ENCODE measurements around the gene CBY2.

CBY2 gene

GRCh38 chr13:45702869-45703391 is 810 bp downstream of the CBY2 start:
- no peak for DNase-seq (ENCODE audit: low read depth)

- no peak for DNase-seq (ENCODE audit: low read depth)
Measured at GRCh38 chr13:45704211-45704739, 2.2 kb downstream of the CBY2 start.

- DNase-seq (ENCODE audit: low read depth), result no peak
Measured at GRCh38 chr13:45704854-45705695, 3.0 kb downstream of the CBY2 start.

GRCh38 chr13:45705918-45706317 is 3.8 kb downstream of the CBY2 start:
- no peak for DNase-seq (ENCODE audit: low read depth)

GRCh38 chr13:45707516-45708100 is 5.5 kb downstream of the CBY2 start:
- DNase-seq (ENCODE audit: low read depth), result no peak

GRCh38 chr13:45711951-45712350 is 9.8 kb downstream of the CBY2 start:
- DNase-seq (ENCODE audit: low read depth), result no peak

GRCh38 chr13:45713106-45713690 is 11.1 kb downstream of the CBY2 start:
- no peak for DNase-seq (ENCODE audit: low read depth)

GRCh38 chr13:45713721-45714120 is 11.6 kb downstream of the CBY2 start:
- DNase-seq (ENCODE audit: low read depth), result no peak

- DNase-seq (ENCODE audit: low read depth), result no peak
Measured at GRCh38 chr13:45714170-45714569, 12.1 kb downstream of the CBY2 start.

GRCh38 chr13:45715351-45715750 is 13.2 kb downstream of the CBY2 start:
- no peak for DNase-seq (ENCODE audit: low read depth)

- no peak for DNase-seq (ENCODE audit: low read depth)
Measured at GRCh38 chr13:45717349-45717748, 15.2 kb downstream of the CBY2 start.

GRCh38 chr13:45718063-45718462 is 15.9 kb downstream of the CBY2 start:
- DNase-seq (ENCODE audit: low read depth), result no peak

- DNase-seq (ENCODE audit: low read depth), result no peak
Measured at GRCh38 chr13:45718992-45719391, 16.9 kb downstream of the CBY2 start.

GRCh38 chr13:45721203-45721731 is 19.1 kb downstream of the CBY2 start:
- no peak for DNase-seq (ENCODE audit: low read depth)

GRCh38 chr13:45723798-45724197 is 21.7 kb downstream of the CBY2 start:
- DNase-seq (ENCODE audit: low read depth), result no peak

GRCh38 chr13:45728759-45729158 is 26.6 kb downstream of the CBY2 start:
- no peak for DNase-seq (ENCODE audit: low read depth)

GRCh38 chr13:45731455-45731854 is 29.3 kb downstream of the CBY2 start:
- no peak for DNase-seq (ENCODE audit: low read depth)

GRCh38 chr13:45732916-45733315 is 30.8 kb downstream of the CBY2 start:
- DNase-seq (ENCODE audit: low read depth), result no peak

- DNase-seq (ENCODE audit: low read depth), result no peak
Measured at GRCh38 chr13:45733361-45733760, 31.2 kb downstream of the CBY2 start.

- DNase-seq (ENCODE audit: low read depth), result no peak
Measured at GRCh38 chr13:45737571-45738017, 35.5 kb downstream of the CBY2 start.

- no peak for DNase-seq (ENCODE audit: low read depth)
Measured at GRCh38 chr13:45742985-45743384, 40.9 kb downstream of the CBY2 start.

- DNase-seq (ENCODE audit: low read depth), result no peak
Measured at GRCh38 chr13:45744979-45745378, 42.9 kb downstream of the CBY2 start.

GRCh38 chr13:45747071-45747470 is 45.0 kb downstream of the CBY2 start:
- DNase-seq (ENCODE audit: low read depth), result no peak
